Measurements from ENCODE around the gene DCPS.

Gene DCPS

DNA sequence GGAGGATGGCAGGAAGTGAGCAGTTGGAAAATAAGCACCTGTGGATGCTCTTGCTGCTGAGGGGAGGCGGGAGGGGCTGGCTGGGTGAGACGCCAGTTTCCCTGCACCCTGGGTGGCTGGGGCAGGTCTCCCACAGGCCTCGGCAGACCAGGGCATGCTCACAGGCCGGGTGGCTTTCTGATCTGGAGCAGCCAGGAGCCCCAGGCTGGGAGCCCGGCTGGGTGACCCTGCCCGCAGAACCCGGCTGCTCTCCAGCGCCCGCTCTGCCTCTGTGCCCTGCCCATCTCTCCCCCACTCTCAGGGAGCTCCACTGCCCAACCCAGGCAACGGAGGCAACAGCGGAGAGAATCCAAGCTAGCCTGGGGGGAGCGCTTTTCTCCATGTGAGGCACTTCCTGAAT is 24.6 kb downstream of the DCPS start:
- no peak overlapping the region for H3K9ac ChIP-seq (ENCODE audit: low read length)
- H3K36me3 ChIP-seq (ENCODE audit: control insufficient read depth, insufficient read depth, low read length) = peaks cover 21% of the 10 kb centered on the region
- H3K27me3 ChIP-seq (ENCODE audit: control insufficient read depth, insufficient read depth, low read length) = no peaks in the 10 kb centered on the region
- no peaks in the 10 kb centered on the region for H3K4me1 ChIP-seq (ENCODE audit: control insufficient read depth, insufficient read depth, low read length)
- no peak overlapping the region for H3K4me3 ChIP-seq (ENCODE audit: low read depth, low read length)
- H3K27ac ChIP-seq (ENCODE audit: low read depth, low read length) = no peak overlapping the region
- H3K9me3 ChIP-seq (ENCODE audit: control insufficient read depth, insufficient read depth, low read depth, low read length) = no peaks in the 10 kb centered on the region

DNA sequence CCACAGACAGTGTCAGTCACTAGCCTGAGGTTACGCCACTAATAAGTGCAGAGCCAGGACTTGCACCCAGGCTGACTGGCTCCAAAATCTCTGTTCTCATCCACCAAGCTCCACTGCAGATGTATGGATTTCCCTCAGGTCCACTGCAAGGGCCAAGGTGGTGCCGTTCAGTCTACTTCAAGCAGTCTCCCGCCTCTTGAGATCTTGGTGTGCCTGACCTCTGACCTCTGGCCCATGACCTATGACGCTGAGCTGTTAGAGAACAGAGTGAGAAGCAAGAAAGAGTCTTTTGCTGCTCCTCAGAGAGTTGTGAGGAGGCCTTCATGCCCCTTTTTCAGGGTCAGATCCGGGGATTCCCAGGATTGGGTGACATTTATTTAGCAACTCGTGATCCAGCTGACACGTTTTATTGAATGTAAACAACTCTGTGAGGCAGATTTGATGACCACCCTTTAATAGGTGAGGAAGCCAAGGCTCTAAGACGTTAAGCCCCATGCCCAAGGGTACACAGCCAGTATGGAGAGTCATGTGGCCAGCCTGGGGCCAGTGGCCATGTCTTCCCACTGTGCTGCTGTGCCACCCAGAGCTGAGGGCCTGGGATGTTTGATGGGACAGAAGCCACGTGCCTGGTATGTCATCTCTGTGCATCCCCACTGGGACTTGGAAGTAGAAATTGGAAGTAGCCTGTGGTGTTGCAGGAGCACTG is 25.2 kb downstream of the DCPS start:
- no peak overlapping the region for H3K4me3 ChIP-seq (ENCODE audit: low read depth, low read length)
- H3K4me1 ChIP-seq (ENCODE audit: control insufficient read depth, insufficient read depth, low read length) = no peaks in the 10 kb centered on the region
- no peak overlapping the region for H3K27ac ChIP-seq (ENCODE audit: low read depth, low read length)
- no peak overlapping the region for H3K9ac ChIP-seq (ENCODE audit: low read length)
- no peaks in the 10 kb centered on the region for H3K9me3 ChIP-seq (ENCODE audit: control insufficient read depth, insufficient read depth, low read depth, low read length)
- H3K36me3 ChIP-seq (ENCODE audit: control insufficient read depth, insufficient read depth, low read length) = peaks cover 27% of the 10 kb centered on the region
- H3K27me3 ChIP-seq (ENCODE audit: control insufficient read depth, insufficient read depth, low read length) = no peaks in the 10 kb centered on the region

- Histone ChIP-seq H3K4me1 (ENCODE audit: control insufficient read depth, insufficient read depth, low read length) (no peaks in the 10 kb centered on the region), H3K9ac (ENCODE audit: low read length) (no peak overlapping the region), H3K27me3 (ENCODE audit: control insufficient read depth, insufficient read depth, low read length) (no peaks in the 10 kb centered on the region), H3K36me3 (ENCODE audit: control insufficient read depth, insufficient read depth, low read length) (peaks cover 27% of the 10 kb centered on the region), H3K9me3 (ENCODE audit: control insufficient read depth, insufficient read depth, low read depth, low read length) (no peaks in the 10 kb centered on the region), H3K4me3 (ENCODE audit: low read depth, low read length) (no peak overlapping the region), H3K27ac (ENCODE audit: low read depth, low read length) (no peak overlapping the region)
Measured at GRCh38 chr11:126329644-126330211, 25.9 kb downstream of the DCPS start.

- peaks cover 27% of the 10 kb centered on the region for H3K36me3 ChIP-seq (ENCODE audit: control insufficient read depth, insufficient read depth, low read length)
- H3K9ac ChIP-seq (ENCODE audit: low read length) = no peak overlapping the region
- H3K4me1 ChIP-seq (ENCODE audit: control insufficient read depth, insufficient read depth, low read length) = peaks cover 3% of the 10 kb centered on the region; the same call in 1 of the 2 replicates
- no peak overlapping the region for H3K4me3 ChIP-seq (ENCODE audit: low read depth, low read length)
- no peaks in the 10 kb centered on the region for H3K27me3 ChIP-seq (ENCODE audit: control insufficient read depth, insufficient read depth, low read length)
- H3K9me3 ChIP-seq (ENCODE audit: control insufficient read depth, insufficient read depth, low read depth, low read length) = no peaks in the 10 kb centered on the region
- H3K27ac ChIP-seq (ENCODE audit: low read depth, low read length) = no peak overlapping the region
Measured at GRCh38 chr11:126331286-126331685, 27.4 kb downstream of the DCPS start.

DNA sequence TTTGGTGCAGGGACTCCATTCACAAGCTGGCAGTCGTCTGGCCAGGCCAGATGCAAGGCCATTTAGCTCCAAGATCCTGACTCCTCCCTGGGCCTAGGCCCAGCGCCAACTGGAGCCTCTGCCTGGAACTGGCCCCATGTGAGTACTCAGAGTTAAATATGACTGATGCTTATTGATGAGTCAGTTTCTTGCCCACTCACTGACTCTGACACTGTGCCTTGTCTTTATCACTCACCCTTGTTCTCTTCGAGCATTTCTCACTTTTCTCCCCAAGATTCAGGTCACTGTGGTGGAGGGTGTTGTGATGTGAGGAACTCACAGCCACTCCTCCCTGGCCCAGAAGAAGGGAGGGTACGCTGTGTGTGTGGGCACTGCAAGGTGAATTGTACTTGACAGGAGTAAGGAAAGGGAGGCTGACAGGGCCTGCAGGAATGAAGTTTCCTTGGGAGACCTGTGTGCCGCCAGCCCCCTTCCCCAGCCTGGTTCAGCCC is 28.4 kb downstream of the DCPS start:
- Histone ChIP-seq H3K36me3 (ENCODE audit: control insufficient read depth, insufficient read depth, low read length) (peaks cover 33% of the 10 kb centered on the region), H3K4me3 (ENCODE audit: low read depth, low read length) (no peak overlapping the region), H3K9me3 (ENCODE audit: control insufficient read depth, insufficient read depth, low read depth, low read length) (no peaks in the 10 kb centered on the region), H3K4me1 (ENCODE audit: control insufficient read depth, insufficient read depth, low read length) (peaks cover 10% of the 10 kb centered on the region; the same call in 1 of the 2 replicates), H3K27ac (ENCODE audit: low read depth, low read length) (no peak overlapping the region), H3K9ac (ENCODE audit: low read length) (no peak overlapping the region), H3K27me3 (ENCODE audit: control insufficient read depth, insufficient read depth, low read length) (no peaks in the 10 kb centered on the region)

DNA sequence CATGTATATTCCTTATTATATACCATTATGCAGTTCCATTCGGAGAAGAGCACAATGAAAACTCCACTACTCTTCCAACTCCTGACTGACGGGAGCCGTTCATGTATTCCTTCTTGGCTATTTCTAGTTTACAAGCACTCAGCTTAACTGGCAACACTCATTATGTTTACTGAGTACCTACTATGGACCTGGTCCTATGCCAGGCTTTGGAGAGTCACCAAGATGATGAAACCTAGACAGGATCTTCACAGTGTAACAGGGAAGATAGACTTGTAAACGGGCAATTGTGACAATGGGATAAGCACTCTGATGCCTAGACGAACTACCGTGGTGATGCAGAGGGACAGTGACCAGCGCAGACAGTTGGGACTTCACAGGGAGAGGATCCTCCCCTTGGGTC is 29.3 kb downstream of the DCPS start:
- H3K9ac ChIP-seq (ENCODE audit: low read length) = no peak overlapping the region
- H3K4me1 ChIP-seq (ENCODE audit: control insufficient read depth, insufficient read depth, low read length) = peaks cover 10% of the 10 kb centered on the region; the same call in 1 of the 2 replicates
- no peak overlapping the region for H3K4me3 ChIP-seq (ENCODE audit: low read depth, low read length)
- no peak overlapping the region for H3K27ac ChIP-seq (ENCODE audit: low read depth, low read length)
- H3K27me3 ChIP-seq (ENCODE audit: control insufficient read depth, insufficient read depth, low read length) = no peaks in the 10 kb centered on the region
- H3K9me3 ChIP-seq (ENCODE audit: control insufficient read depth, insufficient read depth, low read depth, low read length) = no peaks in the 10 kb centered on the region
- H3K36me3 ChIP-seq (ENCODE audit: control insufficient read depth, insufficient read depth, low read length) = peaks cover 37% of the 10 kb centered on the region

- Histone ChIP-seq H3K4me1 (ENCODE audit: control insufficient read depth, insufficient read depth, low read length) (peaks cover 10% of the 10 kb centered on the region; the same call in 1 of the 2 replicates), H3K27me3 (ENCODE audit: control insufficient read depth, insufficient read depth, low read length) (no peaks in the 10 kb centered on the region), H3K9ac (ENCODE audit: low read length) (no peak overlapping the region), H3K4me3 (ENCODE audit: low read depth, low read length) (no peak overlapping the region), H3K36me3 (ENCODE audit: control insufficient read depth, insufficient read depth, low read length) (peaks cover 52% of the 10 kb centered on the region), H3K27ac (ENCODE audit: low read depth, low read length) (no peak overlapping the region), H3K9me3 (ENCODE audit: control insufficient read depth, insufficient read depth, low read depth, low read length) (no peaks in the 10 kb centered on the region)
Measured at GRCh38 chr11:126334659-126335462, 31.0 kb downstream of the DCPS start.

DNA sequence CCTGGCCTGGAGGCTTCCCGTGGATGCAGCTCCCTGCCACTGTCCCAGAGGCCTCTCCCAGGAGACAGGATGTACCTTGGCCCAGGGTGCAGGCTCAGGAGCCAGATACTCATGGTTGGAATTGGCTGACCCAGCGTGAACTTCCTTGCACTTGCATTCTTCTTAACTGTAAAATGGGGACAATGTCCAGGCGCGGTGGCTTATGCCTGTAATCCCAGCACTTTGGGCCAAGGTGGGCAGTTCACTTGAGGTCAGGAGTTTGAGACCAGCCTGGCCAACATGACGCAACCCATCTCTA is 31.6 kb downstream of the DCPS start:
- no peak overlapping the region for H3K4me3 ChIP-seq (ENCODE audit: low read depth, low read length)
- peaks cover 10% of the 10 kb centered on the region; the same call in 1 of the 2 replicates for H3K4me1 ChIP-seq (ENCODE audit: control insufficient read depth, insufficient read depth, low read length)
- no peaks in the 10 kb centered on the region for H3K9me3 ChIP-seq (ENCODE audit: control insufficient read depth, insufficient read depth, low read depth, low read length)
- no peaks in the 10 kb centered on the region for H3K27me3 ChIP-seq (ENCODE audit: control insufficient read depth, insufficient read depth, low read length)
- H3K36me3 ChIP-seq (ENCODE audit: control insufficient read depth, insufficient read depth, low read length) = peaks cover 54% of the 10 kb centered on the region
- no peak overlapping the region for H3K27ac ChIP-seq (ENCODE audit: low read depth, low read length)
- H3K9ac ChIP-seq (ENCODE audit: low read length) = no peak overlapping the region

DNA sequence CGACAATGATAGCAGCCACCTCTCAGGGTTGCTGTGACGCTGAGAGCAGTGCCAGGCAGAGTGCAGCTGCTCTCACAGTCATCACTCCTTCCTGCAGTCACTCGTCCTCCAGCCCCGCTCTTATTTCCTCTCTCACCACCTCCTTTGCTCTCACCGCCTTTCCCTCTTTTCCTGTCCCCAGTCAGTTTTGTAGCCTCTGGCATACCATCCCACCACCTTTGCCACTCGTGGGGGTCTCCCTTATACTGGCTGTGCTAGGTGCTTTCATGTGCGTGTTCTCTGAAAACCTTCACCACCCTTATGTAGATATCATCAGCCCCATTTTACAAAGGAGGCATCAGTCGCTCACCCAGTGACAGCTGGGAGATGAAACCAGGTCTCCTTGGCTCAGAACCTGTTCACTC is 32.3 kb downstream of the DCPS start:
- Histone ChIP-seq H3K9me3 (ENCODE audit: control insufficient read depth, insufficient read depth, low read depth, low read length) (no peaks in the 10 kb centered on the region), H3K27me3 (ENCODE audit: control insufficient read depth, insufficient read depth, low read length) (no peaks in the 10 kb centered on the region), H3K9ac (ENCODE audit: low read length) (no peak overlapping the region), H3K4me1 (ENCODE audit: control insufficient read depth, insufficient read depth, low read length) (peaks cover 10% of the 10 kb centered on the region; the same call in 1 of the 2 replicates), H3K36me3 (ENCODE audit: control insufficient read depth, insufficient read depth, low read length) (peaks cover 52% of the 10 kb centered on the region), H3K27ac (ENCODE audit: low read depth, low read length) (no peak overlapping the region), H3K4me3 (ENCODE audit: low read depth, low read length) (no peak overlapping the region)

- no peaks in the 10 kb centered on the region for H3K27me3 ChIP-seq (ENCODE audit: control insufficient read depth, insufficient read depth, low read length)
- no peak overlapping the region for H3K27ac ChIP-seq (ENCODE audit: low read depth, low read length)
- no peaks in the 10 kb centered on the region for H3K9me3 ChIP-seq (ENCODE audit: control insufficient read depth, insufficient read depth, low read depth, low read length)
- peaks cover 10% of the 10 kb centered on the region; the same call in 1 of the 2 replicates for H3K4me1 ChIP-seq (ENCODE audit: control insufficient read depth, insufficient read depth, low read length)
- H3K4me3 ChIP-seq (ENCODE audit: low read depth, low read length) = no peak overlapping the region
- peak overlapping the region; percentile 13 for H3K9ac ChIP-seq (ENCODE audit: low read length)
- peaks cover 53% of the 10 kb centered on the region for H3K36me3 ChIP-seq (ENCODE audit: control insufficient read depth, insufficient read depth, low read length)
Measured at GRCh38 chr11:126336671-126337101, 32.8 kb downstream of the DCPS start.

- H3K9me3 ChIP-seq (ENCODE audit: control insufficient read depth, insufficient read depth, low read depth, low read length) = no peaks in the 10 kb centered on the region
- no peaks in the 10 kb centered on the region for H3K27me3 ChIP-seq (ENCODE audit: control insufficient read depth, insufficient read depth, low read length)
- H3K27ac ChIP-seq (ENCODE audit: low read depth, low read length) = no peak overlapping the region
- no peak overlapping the region for H3K4me3 ChIP-seq (ENCODE audit: low read depth, low read length)
- H3K36me3 ChIP-seq (ENCODE audit: control insufficient read depth, insufficient read depth, low read length) = peaks cover 49% of the 10 kb centered on the region
- peak overlapping the region; percentile 13 for H3K9ac ChIP-seq (ENCODE audit: low read length)
- H3K4me1 ChIP-seq (ENCODE audit: control insufficient read depth, insufficient read depth, low read length) = peaks cover 10% of the 10 kb centered on the region; the same call in 1 of the 2 replicates
Measured at GRCh38 chr11:126337126-126337473, 33.2 kb downstream of the DCPS start.
